GM10248 (cell line): Measurements from ENCODE around the gene SBF1.

Source experiments
- CTCF ChIA-PET: fragments of 300-600 bp; sonication (Branson Sonifier 250); formaldehyde crosslinking; extraction: SDS; loops from one replicate; lab custom pipeline; 2021; ENCODE audit warnings: antibody characterized with exemption; lab: Yijun Ruan, JAX
- POLR2A ChIA-PET: fragments of 350-650 bp; sonication (Branson Sonifier 250); formaldehyde crosslinking; extraction: SDS; loops from one replicate; lab custom pipeline; 2020; ENCODE audit warnings: antibody characterized with exemption; lab: Yijun Ruan, JAX
- DNase-seq: peaks from one replicate; pipeline ENCODE4 v3.0.0; 2012; ENCODE audit errors: extremely low spot score
- TF ChIP-seq, protein P1 (sequence below): IDR thresholded peaks from 2 replicates; pipeline ENCODE4 v1.5.1; 2012; ENCODE audit warnings: mild to moderate bottlenecking, low read depth; ENCODE audit errors: extremely low read depth, missing control alignments, control extremely low read depth

The SBF1 gene

GRCh38 chr22:50445071-50445879 is 29.6 kb downstream of the SBF1 start:
- POLR2A ChIA-PET = no interaction called here
- no peak for DNase-seq
- CTCF ChIA-PET = no interaction called here
- TF ChIP-seq, protein P1, sequence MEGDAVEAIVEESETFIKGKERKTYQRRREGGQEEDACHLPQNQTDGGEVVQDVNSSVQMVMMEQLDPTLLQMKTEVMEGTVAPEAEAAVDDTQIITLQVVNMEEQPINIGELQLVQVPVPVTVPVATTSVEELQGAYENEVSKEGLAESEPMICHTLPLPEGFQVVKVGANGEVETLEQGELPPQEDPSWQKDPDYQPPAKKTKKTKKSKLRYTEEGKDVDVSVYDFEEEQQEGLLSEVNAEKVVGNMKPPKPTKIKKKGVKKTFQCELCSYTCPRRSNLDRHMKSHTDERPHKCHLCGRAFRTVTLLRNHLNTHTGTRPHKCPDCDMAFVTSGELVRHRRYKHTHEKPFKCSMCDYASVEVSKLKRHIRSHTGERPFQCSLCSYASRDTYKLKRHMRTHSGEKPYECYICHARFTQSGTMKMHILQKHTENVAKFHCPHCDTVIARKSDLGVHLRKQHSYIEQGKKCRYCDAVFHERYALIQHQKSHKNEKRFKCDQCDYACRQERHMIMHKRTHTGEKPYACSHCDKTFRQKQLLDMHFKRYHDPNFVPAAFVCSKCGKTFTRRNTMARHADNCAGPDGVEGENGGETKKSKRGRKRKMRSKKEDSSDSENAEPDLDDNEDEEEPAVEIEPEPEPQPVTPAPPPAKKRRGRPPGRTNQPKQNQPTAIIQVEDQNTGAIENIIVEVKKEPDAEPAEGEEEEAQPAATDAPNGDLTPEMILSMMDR = no peak

DNA sequence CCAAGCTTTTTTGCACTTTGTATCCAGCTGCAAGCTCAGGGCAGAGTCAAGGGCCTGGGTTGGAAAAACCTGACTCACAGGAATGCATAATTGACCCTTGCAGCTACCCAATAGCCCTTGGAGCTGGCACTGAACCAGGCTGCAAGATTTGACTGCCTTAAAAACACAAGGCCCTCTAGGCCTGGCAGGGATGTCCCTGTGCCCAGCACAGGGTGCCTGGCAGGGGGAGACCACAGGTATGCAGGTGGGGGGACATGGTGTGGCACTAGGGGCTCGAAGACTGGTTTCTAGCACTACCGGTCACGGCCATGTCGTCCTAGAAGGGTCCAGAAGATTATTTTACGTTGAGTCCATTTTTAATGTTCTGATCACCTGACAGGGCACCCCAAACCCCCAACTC is 30.2 kb downstream of the SBF1 start:
- POLR2A ChIA-PET = no interaction called here
- DNase-seq = no peak
- CTCF ChIA-PET = no interaction called here
- TF ChIP-seq, protein P1 = no peak

- TF ChIP-seq, protein P1 = no peak
- POLR2A ChIA-PET = no interaction called here
- DNase-seq = no peak
- CTCF ChIA-PET = no interaction called here
Observed at GRCh38 chr22:50443801-50444625, 30.8 kb downstream of the SBF1 start.

DNA sequence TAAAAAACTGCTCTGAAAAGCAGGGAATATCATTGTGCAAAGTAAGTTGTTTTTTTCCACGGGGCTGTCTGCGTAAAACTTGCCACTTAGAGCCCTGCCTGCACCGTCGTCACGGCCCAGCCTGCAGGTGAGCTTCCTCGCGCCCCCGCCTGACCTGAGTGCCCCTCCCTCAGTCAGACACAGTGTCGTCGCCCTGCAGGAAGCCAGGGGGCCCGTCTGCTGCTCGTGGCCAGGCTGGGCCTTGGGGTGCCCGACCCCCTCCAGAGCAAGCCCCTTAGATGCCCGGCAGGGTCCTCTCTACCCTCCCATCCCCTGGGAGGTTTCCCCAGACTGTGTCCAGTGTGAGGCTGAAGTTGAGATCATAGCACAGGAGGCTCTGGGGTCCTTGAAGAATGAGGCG is 31.6 kb downstream of the SBF1 start:
- CTCF ChIA-PET = no interaction called here
- DNase-seq = no peak

GRCh38 chr22:50441428-50441993 is 33.3 kb downstream of the SBF1 start:
- ChIA-PET CTCF (interaction anchor here (1.2 kb wide), 1 partner anchor 9 kb away, joined by 3 read pairs; no protein-coding TSS in a partner anchor), POLR2A (no interaction called here)
- DNase-seq = no peak
- TF ChIP-seq, protein P1 = no peak

More for the DNA sequence above, 31.6 kb downstream of the SBF1 start:
- POLR2A ChIA-PET = no interaction called here
- TF ChIP-seq, protein P1 = no peak

GRCh38 chr22:50440544-50441249 is 34.1 kb downstream of the SBF1 start:
- POLR2A ChIA-PET = no interaction called here
- TF ChIP-seq, protein P1 = no peak
- CTCF ChIA-PET = interaction anchor here (1.0 to 1.4 kb wide), 3 partner anchors 8 to 180 kb away, joined by 3 read pairs; no protein-coding TSS in a partner anchor
- no peak for DNase-seq
